KMS-11 (cell line): ENCODE measurements around the gene FIG4.
"Not testable (repeated sequence)": the region's sequence is repeated elsewhere in the genome, so short reads cannot be mapped to it uniquely, and the experiment has no call there.

Source experiments
- H2AFZ ChIP-seq: fragments of 200-600 bp; sonication (generic); 2 replicates; pipeline ENCODE4 v1.6.1; 2016; ENCODE audit warnings: antibody characterized with exemption, mixed run types, low read depth
- H3K27ac ChIP-seq: fragments of 200-600 bp; sonication (generic); 2 replicates; pipeline ENCODE4 v1.6.1; 2016; ENCODE audit warnings: mild to moderate bottlenecking, mixed run types
- H3K27me3 ChIP-seq: fragments of 200-600 bp; sonication (generic); 2 replicates; pipeline ENCODE4 v1.6.1; 2017; ENCODE audit warnings: mild to moderate bottlenecking, low read depth, mixed run types, moderate library complexity; ENCODE audit not compliant: insufficient read depth
- H3K36me3 ChIP-seq: fragments of 200-600 bp; sonication (generic); 2 replicates; pipeline ENCODE4 v1.6.1; 2017; ENCODE audit warnings: mild to moderate bottlenecking, mixed run types; ENCODE audit not compliant: insufficient read depth
- H3K4me1 ChIP-seq: fragments of 200-600 bp; sonication (generic); 2 replicates; pipeline ENCODE4 v1.6.1; 2016; ENCODE audit warnings: mild to moderate bottlenecking, low read depth, mixed run types; ENCODE audit not compliant: poor library complexity, severe bottlenecking
- H3K4me2 ChIP-seq: fragments of 200-600 bp; sonication (generic); 2 replicates; pipeline ENCODE4 v1.7.0; 2016; ENCODE audit warnings: mild to moderate bottlenecking, mixed run types
- H3K4me3 ChIP-seq: fragments of 200-600 bp; sonication (generic); IDR thresholded peaks from 2 replicates; pipeline ENCODE4 v1.6.1; 2017; ENCODE audit warnings: low read depth, low read length, mixed read lengths; ENCODE audit not compliant: insufficient read depth
- H3K79me2 ChIP-seq: fragments of 200-600 bp; sonication (generic); 2 replicates; pipeline ENCODE4 v1.6.1; 2016; ENCODE audit warnings: low read depth, mixed run types; ENCODE audit not compliant: insufficient read depth
- H3K9ac ChIP-seq: fragments of 200-600 bp; sonication (generic); 2 replicates; pipeline ENCODE4 v1.6.1; 2016; ENCODE audit warnings: mild to moderate bottlenecking, mixed run types
- H4K20me1 ChIP-seq: fragments of 200-600 bp; sonication (generic); 2 replicates; pipeline ENCODE4 v1.6.1; 2016; ENCODE audit warnings: mild to moderate bottlenecking, mixed run types; ENCODE audit not compliant: insufficient read depth
- TF ChIP-seq, protein P1 (sequence below): fragments of 200-600 bp; sonication (generic); conservative IDR thresholded peaks from 2 replicates; pipeline ENCODE4 v1.6.1; 2017; ENCODE audit warnings: low read depth, mild to moderate bottlenecking, antibody characterized with exemption, low read length, moderate library complexity, mixed read lengths

FIG4 gene

GRCh38 chr6:109769213-109769612 is 78.1 kb downstream of the FIG4 start:
- Histone ChIP-seq H3K79me2 (no peaks in the 10 kb centered on the region), H3K27me3 (no peaks in the 10 kb centered on the region), H3K4me3 (no peak overlapping the region), H3K36me3 (no peaks in the 10 kb centered on the region), H3K9ac (no peak overlapping the region), H2AFZ (no peak overlapping the region), H3K4me2 (no peak overlapping the region), H3K4me1 (no peaks in the 10 kb centered on the region), H3K27ac (no peak overlapping the region), H4K20me1 (no peaks in the 10 kb centered on the region)
- TF ChIP-seq, protein P1, sequence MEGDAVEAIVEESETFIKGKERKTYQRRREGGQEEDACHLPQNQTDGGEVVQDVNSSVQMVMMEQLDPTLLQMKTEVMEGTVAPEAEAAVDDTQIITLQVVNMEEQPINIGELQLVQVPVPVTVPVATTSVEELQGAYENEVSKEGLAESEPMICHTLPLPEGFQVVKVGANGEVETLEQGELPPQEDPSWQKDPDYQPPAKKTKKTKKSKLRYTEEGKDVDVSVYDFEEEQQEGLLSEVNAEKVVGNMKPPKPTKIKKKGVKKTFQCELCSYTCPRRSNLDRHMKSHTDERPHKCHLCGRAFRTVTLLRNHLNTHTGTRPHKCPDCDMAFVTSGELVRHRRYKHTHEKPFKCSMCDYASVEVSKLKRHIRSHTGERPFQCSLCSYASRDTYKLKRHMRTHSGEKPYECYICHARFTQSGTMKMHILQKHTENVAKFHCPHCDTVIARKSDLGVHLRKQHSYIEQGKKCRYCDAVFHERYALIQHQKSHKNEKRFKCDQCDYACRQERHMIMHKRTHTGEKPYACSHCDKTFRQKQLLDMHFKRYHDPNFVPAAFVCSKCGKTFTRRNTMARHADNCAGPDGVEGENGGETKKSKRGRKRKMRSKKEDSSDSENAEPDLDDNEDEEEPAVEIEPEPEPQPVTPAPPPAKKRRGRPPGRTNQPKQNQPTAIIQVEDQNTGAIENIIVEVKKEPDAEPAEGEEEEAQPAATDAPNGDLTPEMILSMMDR: no peak

GRCh38 chr6:109770047-109770446 is 79.0 kb downstream of the FIG4 start:
- H3K4me2 ChIP-seq: no peak overlapping the region
- no peak overlapping the region for H3K9ac ChIP-seq
- no peaks in the 10 kb centered on the region for H3K36me3 ChIP-seq
- H4K20me1 ChIP-seq: no peaks in the 10 kb centered on the region
- H2AFZ ChIP-seq: no peak overlapping the region
- H3K27me3 ChIP-seq: no peaks in the 10 kb centered on the region
- TF ChIP-seq, protein P1: no peak
- no peak overlapping the region for H3K4me3 ChIP-seq
- no peaks in the 10 kb centered on the region for H3K79me2 ChIP-seq
- H3K27ac ChIP-seq: no peak overlapping the region
- no peaks in the 10 kb centered on the region for H3K4me1 ChIP-seq

DNA sequence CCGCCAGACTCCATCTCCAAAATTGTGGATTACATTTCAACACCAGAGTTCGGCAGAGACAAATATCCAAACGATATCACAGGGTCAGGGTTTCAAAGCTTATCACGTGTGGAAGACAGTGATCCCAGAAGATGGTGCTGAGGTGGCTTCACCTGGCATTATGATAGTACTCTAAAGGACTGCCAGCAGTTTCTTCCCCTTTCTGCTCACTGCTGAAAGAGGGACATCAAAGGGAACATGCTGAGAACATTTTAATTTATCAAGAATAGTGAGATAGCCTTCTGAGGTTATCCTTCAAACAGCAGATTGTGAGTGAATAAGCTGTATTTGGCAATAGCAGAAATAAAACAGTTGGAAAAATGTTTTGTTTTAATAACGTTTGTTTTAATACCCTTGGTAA is 79.7 kb downstream of the FIG4 start:
- Histone ChIP-seq H3K79me2 (no peaks in the 10 kb centered on the region), H3K27me3 (no peaks in the 10 kb centered on the region), H3K4me1 (no peaks in the 10 kb centered on the region), H3K4me2 (no peak overlapping the region), H4K20me1 (no peaks in the 10 kb centered on the region), H3K36me3 (no peaks in the 10 kb centered on the region), H3K4me3 (no peak overlapping the region), H2AFZ (no peak overlapping the region), H3K9ac (no peak overlapping the region), H3K27ac (no peak overlapping the region)
- TF ChIP-seq, protein P1: no peak

- H3K79me2 ChIP-seq, H2AFZ ChIP-seq: not testable (repeated sequence)
Observed at GRCh38 chr6:109771939-109772755, 81.1 kb downstream of the FIG4 start.

GRCh38 chr6:109772883-109773431 is 81.9 kb downstream of the FIG4 start:
- Histone ChIP-seq H4K20me1 (no peaks in the 10 kb centered on the region), H3K27ac (no peak overlapping the region)
- TF ChIP-seq, protein P1: no peak

More at GRCh38 chr6:109771939-109772755, 81.1 kb downstream of the FIG4 start:
- not testable (repeated sequence) for H3K27me3 ChIP-seq, H3K36me3 ChIP-seq, H4K20me1 ChIP-seq, H3K4me1 ChIP-seq, H3K27ac ChIP-seq, H3K4me2 ChIP-seq, H3K9ac ChIP-seq, H3K4me3 ChIP-seq

More at GRCh38 chr6:109772883-109773431, 81.9 kb downstream of the FIG4 start:
- no peaks in the 10 kb centered on the region for H3K36me3 ChIP-seq
- no peaks in the 10 kb centered on the region for H3K27me3 ChIP-seq
- H3K4me1 ChIP-seq: no peaks in the 10 kb centered on the region
- no peak overlapping the region for H3K9ac ChIP-seq
- H3K79me2 ChIP-seq: no peaks in the 10 kb centered on the region
- no peak overlapping the region for H2AFZ ChIP-seq
- no peak overlapping the region for H3K4me3 ChIP-seq
- no peak overlapping the region for H3K4me2 ChIP-seq
